ENCODE data around the gene COL20A1.

The COL20A1 gene

DNA sequence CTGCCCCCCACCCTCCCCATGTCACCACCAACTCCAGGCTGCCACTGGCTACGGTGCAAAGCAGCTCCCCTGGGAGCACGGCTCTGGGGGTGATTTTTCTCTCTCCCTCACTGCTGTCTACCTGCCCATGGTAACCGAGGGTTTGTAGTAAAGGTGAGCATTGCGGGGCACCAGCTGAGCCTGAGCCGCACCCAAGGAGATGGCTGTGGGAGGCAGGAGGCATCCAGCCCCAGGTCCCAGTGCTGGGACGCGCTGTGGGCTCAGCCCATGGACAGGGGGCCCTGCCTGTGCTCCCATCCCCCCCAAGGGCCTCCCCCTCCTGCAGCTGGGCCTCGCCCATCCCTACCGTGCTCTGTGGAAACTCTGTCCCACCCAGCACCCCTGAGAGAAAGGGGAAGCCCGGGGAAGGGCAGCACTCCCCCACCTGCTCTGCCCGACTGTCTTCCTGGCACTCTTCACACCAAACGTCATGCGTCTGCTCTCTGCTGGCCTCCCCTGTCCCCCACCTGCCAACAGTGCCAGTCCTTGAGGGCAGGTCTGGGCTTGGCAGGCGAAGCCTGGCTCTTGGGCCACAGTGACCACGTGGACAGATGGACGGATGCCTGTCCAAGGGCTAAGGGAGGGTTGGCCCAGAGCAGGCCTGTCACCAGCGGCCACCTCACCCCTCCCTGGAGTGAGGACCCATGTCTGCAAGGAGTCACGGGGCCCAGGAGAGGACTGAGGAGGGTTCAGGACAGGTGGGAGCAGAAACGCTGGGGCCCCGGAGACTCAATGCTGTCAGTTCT is 72.0 kb downstream of the COL20A1 start:
- no peak for DNase-seq

- no peak for DNase-seq
Observed at GRCh38 chr20:63365601-63366389, 72.8 kb downstream of the COL20A1 start.

- no peak for DNase-seq
Observed at GRCh38 chr20:63366390-63367365, 73.7 kb downstream of the COL20A1 start.

DNA sequence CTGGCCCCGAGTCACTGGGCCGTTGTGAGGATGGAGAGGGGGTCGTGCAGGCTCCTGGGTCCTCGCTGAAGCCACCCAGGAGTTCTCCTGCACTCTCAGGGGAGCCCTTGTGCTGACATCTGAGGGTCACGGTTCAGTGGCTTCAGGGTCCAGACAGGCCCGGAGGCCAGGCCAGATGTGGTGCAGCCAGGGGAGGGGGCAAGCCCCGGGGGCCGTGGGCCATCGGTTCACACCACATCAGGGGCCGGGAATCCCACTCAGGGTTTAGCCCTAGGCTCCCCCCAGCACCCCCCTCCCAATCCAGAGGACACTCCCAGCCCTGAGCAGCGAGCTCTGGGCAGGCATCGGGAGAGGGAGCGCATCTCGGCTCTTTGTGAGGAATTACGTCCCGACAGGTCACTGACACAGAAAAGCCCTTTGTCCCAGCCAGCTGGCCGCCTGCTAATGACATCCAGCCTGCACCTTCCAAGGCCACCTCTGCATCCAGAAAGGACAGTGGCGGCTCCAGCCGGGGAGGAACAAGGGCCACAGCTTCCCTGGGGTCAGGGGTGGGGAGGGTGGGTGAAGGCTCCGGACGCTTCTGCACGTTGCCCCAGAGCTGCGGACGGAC is 74.6 kb downstream of the COL20A1 start:
- DNase-seq = no peak

- DNase-seq = no peak
Observed at GRCh38 chr20:63368151-63368550, 75.2 kb downstream of the COL20A1 start.

DNA sequence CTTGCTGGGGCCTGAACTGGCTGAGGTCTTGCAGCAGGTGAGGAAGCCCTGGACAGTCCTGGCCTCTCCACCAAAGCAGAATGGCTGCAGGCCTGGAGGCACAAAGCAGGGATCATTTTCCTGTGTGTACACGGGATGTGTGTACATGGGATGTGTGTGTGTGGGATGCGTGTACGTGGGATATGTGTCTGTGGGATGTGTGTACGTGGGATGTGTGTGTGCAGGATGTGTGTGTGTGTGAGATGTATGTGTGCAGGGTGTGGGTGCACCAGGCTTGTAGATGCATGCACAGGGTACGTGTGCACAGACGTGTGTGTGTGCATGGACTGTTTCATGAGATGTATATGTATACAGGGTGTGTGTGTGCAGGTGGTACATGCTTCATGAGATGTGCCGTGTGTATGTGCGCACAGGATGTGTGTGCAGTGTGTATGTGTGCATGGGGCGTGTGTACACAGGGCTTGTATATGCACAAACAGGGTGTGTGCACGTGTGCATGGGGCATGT is 76.1 kb downstream of the COL20A1 start:
- no peak for DNase-seq

GRCh38 chr20:63369724-63370617 is 77.0 kb downstream of the COL20A1 start:
- DNase-seq = no peak

DNA sequence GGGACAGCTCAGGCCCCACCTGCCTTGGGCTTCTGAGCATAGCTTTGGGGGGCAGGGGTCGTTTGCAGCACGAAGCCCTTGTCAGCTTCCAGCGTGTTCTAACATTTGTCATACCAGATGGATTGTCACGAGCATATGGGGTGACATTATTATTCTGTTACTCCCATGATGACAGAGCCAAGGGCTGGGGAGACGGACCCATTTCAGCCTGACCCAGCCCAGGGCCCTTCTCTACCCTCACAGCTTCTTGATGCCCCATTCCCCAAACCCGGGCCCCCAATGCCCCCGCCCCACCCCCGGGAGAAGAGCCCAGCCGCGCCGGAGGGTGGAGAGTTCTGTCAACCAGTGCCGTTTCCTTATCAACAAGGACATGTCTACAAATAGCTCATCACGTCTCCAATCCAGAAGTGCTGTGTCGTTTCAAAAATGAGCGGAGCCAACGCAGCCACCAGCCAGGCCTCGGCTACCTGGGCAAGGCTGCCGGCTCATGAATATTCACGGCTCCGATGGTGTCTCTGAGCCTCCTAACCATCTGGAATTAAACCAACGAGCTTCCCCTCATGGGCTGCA is 77.7 kb downstream of the COL20A1 start:
- no peak for DNase-seq

DNA sequence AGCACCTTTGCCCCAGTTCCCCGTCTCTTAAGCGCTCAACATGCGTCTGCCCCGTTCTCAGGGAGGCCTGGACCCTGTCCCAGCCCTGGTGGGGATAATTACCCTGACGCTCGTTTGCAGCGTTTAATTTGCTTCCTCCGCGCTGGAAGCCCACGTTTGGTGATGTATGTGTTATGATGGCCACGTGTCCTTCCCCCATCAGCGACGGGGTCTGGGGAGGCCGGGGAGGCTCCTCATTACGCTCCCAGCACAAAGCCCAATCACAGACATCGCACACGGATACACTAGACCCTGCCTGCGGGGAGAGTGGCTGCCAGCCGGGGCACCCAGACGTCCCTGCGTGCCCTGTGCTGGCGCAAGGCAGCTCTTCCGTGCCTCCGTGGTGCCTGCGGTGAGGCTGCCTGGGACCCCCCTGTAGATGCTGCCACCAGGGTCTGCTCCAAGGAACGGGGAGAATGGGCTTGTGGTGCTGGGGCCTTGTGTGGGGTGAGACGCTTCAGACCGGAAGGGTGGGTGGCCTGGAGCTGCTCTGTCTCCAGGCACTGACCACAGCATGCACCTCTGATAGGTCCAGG is 78.4 kb downstream of the COL20A1 start:
- DNase-seq = no peak

- DNase-seq = no peak
Observed at GRCh38 chr20:63372971-63373885, 80.2 kb downstream of the COL20A1 start.

- no peak for DNase-seq
Observed at GRCh38 chr20:63373996-63374395, 81.0 kb downstream of the COL20A1 start.

DNA sequence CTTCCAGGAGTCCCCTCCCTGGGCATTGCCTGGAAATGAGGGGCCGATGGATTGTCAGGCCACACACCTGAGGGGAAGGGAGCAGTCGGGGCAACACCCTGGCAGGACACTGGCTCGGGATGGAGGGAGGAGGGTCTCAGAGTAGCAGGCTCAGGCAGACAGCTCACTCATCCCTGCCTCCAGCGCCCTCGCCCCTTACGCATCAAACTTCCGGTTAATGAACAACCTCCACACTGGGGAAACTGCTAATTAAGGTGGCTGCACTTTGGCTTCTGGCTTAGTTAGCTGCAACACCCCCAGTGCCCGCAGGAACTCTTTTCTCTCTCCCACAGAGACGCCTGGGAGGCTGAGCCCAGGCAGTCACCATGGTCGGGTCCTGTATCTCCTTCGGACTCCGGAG is 81.5 kb downstream of the COL20A1 start:
- DNase-seq = no peak

DNA sequence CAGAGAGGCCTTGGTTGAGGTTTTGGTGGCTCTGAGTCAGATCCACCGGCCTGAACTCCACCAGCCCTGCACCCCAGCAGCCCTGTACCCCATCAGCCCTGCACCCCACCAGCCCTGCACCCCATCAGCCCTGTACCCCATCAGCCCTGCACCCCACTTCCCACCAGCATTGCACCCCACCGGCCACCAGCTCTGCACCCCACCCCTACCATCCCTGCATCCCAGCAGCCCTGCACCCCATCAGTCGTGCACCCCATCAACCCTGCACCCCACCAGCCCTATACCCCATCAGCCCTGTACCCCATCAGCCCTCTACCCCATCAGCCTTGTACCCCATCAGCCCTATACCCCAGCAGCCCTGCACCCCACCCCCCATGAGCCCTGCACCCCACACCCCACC is 82.5 kb downstream of the COL20A1 start:
- no peak for DNase-seq

- no peak for DNase-seq
Observed at GRCh38 chr20:63376283-63377250, 83.6 kb downstream of the COL20A1 start.

DNA sequence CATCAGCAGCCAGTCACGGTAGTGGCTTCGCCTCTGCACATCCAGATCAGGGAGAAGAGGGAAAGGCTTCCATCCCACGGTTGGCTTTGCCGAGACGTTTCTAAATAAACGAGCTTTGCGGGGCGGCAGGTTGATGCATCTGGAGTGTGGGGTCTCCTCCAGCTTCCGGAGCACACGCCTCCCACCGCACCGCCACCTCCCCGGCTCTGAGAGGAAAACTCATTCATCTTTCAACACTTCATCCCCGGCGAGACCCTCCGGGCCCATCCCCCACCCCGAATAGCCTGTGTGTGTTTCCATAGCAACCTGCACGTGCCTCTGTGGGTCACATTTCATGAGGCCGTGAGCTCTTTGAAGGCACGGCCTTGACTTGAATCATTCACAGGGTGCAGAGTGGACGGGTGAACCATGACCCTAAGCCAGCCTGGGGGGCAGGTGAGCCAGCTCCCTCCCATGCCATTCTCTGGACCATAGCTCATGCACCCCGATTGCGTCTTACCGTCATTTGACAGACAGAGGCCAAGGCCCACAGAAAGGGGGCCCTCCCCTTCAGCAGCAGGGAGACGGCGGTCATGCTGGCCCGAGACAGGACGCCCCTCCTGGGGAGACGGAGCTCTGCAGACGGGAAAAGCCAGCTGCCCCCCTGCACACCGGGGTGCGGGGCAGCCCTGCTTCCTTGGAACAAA is 84.4 kb downstream of the COL20A1 start:
- DNase-seq = no peak

DNA sequence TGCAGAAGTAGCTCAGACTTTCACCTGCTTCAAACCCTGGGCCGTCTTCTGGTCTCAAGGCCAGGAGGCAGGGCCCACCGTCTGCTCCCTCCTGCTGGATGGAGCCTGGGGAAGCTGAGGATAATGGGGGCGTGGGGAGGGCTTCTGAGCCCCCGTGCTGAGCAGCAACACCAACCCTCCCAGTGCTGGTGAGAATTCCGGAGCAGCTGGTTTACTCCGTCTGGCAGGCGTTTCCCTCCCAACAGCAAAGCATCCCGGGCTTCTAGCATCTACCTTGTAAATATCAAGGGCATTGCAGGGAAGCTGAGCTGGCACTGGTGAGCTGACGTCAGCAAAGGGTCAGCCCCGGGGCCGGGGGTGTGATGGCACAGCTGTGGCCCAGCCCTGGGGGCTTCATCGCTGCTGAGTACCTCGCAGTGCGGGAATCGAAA is 85.0 kb downstream of the COL20A1 start:
- no peak for DNase-seq

- no peak for DNase-seq
Observed at GRCh38 chr20:63378626-63379025, 85.6 kb downstream of the COL20A1 start.

GRCh38 chr20:63379296-63379695 is 86.3 kb downstream of the COL20A1 start:
- DNase-seq = no peak
